GM19395 (cell line): ENCODE data around the gene SOX10.

ENCODE experiments used
- ATAC-seq: cut with Tn5 transposase; IDR thresholded peaks from one replicate; pipeline ENCODE4 v1.9.1; 2021; ENCODE audit warnings: mild to moderate bottlenecking, moderate library complexity; ENCODE audit not compliant: unreplicated experiment

The SOX10 gene

GRCh38 chr22:38016182-38017151 lies 32.1 kb upstream of the SOX10 start:
- ATAC-seq = no peak

- ATAC-seq = no peak
These were observed 29.7 kb upstream of the SOX10 start for GRCh38 chr22:38014083-38014482.

GRCh38 chr22:38012604-38013072 lies 28.3 kb upstream of the SOX10 start:
- ATAC-seq = no peak

DNA sequence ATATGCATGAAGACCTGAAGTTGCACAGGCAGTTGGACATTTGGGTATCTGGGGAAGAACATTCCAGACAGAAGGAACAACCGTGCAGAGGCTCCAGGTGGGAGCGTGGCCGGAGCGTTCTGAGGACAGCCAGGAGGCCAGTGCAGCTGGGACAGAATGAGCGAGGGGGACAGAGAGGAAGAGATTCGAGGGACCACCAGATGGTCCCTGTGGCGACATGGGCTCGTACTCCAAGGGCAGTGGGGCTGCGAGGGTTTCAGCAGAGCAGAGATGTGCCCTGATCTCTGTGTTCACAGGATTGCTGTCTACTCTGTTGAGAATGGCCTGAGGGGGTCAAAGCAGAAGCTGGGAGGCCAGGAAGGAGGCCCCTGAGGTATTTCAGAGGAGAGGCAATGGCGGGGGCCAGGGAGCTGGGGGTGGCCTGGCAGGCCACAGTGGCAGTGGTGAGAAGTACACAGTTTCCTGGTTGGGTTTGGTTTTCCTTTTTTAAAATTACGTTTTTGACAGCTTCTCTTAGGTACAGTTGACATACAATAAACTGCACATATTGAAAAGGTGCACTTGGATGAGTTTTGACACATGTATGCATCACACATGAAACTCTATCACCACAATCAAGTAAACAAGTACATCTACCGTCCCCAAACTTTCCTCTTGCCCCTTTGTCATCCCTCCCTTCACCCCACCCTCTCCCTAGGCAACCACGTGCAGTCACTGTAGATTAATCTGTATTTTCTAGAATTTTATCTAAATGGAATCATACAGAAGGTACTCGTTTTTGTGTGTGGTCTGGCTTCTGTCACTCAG lies 24.8 kb upstream of the SOX10 start:
- ATAC-seq = no peak

- no peak for ATAC-seq
These were observed 23.1 kb upstream of the SOX10 start for GRCh38 chr22:38007330-38007902.

- ATAC-seq = no peak
These were observed 22.6 kb upstream of the SOX10 start for GRCh38 chr22:38006906-38007305.

DNA sequence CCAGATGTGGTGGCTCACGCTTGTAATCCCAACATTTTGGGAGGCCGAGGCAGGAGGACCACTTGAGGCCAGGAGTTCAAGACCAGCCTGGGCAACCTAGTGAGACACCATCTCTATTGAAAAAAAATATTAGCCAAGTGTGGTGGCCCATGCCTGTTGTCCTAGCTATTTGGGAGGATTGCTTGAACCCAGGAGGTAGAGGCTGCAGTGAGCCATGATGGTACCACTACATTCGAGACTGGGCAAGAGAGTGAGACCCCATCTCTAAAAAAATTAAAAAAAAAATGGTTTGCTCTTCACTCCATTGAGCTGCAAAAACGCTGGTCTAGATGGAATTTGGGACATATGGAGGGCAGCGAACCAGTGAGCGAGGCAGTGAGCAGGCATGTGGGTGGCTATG lies 21.6 kb upstream of the SOX10 start:
- ATAC-seq = no peak

GRCh38 chr22:37999640-38000272 lies 15.4 kb upstream of the SOX10 start:
- ATAC-seq = no peak

DNA sequence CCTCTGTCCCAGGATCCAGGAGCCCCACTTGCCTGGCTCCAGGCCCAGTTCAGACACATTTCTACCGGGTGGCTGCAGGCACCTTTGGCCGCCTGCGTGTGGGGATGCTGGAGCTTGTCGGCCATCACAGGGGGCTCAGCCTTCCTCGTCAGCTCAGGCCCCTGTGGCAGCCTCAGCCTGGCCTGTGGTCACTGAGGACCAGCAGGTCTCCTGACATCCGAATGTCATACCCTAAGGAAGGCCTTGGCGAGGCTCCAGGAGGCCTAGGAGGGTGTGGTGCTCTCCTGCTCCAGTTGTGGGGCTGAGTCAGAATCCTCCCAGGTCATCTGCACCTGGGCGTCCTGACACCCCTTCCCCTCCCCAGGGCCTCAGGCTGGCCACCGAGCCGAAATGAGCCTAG lies 14.9 kb upstream of the SOX10 start:
- no peak for ATAC-seq

GRCh38 chr22:37998543-37998942 lies 14.2 kb upstream of the SOX10 start:
- no peak for ATAC-seq

GRCh38 chr22:37996515-37997246 lies 12.3 kb upstream of the SOX10 start:
- no peak for ATAC-seq

GRCh38 chr22:37996079-37996478 lies 11.7 kb upstream of the SOX10 start:
- no peak for ATAC-seq

GRCh38 chr22:37995460-37995859 lies 11.1 kb upstream of the SOX10 start:
- ATAC-seq = no peak

- ATAC-seq = no peak
These were observed 10.6 kb upstream of the SOX10 start for GRCh38 chr22:37994982-37995381.

GRCh38 chr22:37994049-37994448 lies 9.7 kb upstream of the SOX10 start:
- no peak for ATAC-seq

DNA sequence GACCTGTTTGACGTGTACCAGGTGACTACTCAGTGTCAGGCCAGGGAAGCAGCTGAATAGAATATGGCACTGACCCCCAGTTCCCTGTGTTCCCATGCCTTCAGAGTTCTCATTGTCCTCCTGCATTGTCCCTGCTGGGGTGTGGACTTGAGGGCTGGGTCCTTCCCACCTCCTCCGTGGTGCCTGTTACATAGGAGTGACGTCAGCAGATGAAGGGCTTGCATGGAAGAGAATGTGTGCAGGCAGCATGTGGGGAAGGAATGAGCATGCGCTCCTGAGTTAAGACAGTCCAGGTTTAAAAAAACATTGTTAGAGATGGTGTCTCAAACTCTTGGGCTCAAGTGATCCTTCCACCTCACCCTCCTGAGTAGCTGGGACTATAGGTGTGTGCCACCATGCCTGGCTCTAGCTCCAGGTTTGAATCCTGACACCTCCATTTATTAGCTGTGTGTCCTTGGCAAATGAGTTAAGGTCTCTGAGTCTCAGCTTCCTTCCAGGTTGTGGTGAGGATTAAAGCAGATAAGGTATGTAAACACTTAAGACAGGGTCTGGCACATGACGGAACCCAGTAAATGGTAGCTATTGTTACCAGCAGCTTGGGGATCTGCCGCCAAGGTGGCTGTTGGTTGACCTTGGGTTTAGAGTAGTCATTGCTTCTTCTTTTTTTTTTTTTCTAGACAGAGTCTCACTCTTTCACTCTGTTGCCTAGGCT lies 7.5 kb upstream of the SOX10 start:
- no peak for ATAC-seq

DNA sequence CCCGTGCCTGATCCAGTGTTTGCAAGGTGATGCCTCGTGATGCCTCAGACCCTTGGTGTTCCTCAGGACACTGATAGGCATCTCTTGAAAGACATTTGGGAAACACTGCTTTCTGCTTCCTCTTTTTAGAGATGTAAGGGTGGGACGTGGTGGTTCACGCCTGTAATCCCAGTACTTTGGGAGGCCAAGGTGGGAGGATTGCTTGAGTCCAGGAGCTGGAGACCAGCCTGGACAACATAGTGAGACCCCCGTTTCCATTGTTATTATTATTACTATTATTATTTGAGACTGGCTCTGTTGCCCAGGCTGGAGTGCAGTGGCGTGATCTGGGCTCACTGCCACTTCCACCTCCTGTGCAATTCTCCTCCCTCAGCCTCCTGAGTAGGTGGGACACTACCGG lies 6.5 kb upstream of the SOX10 start:
- ATAC-seq = no peak

DNA sequence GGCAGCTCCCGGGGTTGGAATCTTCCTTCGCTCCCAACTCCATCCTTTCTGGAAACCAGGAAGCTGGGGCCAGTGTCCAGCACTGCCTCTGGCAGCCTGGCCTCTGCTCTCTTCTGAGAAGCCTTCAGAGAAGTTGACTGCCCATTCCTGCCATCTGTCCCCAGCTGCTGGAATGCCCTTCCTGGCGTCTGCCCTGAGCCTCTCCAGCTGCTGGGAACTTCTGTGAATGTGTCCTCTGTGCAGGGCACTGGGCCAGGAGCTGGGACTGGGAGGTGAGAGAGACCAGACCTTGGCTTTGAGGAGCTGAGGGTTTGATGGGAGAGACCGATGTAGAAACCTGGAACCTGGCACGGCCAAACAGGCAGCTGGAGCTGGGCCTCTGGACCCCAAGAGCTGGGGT lies 5.9 kb upstream of the SOX10 start:
- ATAC-seq = no peak

DNA sequence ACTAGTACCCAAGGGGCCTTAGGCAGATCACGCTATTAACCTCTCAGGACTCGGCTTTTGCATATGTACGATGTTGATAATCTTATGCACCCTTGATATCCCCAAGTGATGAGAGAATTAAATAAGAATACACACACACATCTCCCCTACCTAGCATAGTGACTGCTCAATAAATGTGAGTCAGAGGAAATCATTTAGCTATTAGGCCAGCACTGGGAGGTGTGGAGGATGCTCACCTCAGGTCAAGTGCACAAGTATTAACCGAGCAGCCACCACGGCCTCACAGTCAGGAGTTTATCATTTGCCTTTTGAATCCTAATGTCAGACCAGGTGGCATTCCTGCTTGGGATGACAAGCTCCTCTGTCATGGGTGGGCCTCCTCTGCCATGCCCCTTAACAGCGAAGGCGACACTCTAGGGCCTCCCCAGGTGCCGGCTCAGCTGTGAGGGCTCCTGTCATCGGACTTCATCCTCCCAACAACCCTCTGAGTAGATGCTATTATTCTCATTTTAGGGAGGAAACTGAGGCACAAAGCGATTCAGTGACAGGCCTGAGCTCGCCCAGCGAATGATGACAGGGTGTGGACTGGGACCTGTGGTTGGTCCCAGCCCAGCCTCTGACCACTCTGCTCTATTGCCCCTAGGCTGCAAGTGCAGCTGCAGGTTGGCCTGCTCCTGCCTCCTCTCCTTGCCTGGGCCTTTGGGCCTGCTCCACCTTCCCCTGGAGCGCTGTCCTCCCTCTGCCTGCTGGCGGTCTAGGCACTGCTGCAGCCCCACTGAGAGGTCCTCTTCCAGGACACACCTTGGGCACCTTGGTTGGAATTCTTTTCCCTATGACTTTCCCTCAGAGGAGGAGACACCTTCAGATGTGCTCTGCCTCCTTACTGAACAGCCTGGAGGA lies 5.0 kb upstream of the SOX10 start:
- no peak for ATAC-seq
